Left ventricle myocardium superior (tissue), 1 donor: ENCODE results near the gene ZNF213. TPM values are rescaled to one million over a fixed set of nuclear protein-coding genes. Genes with fewer than 3 reads are reported as not detected.

Experiments used
- ATAC-seq: fragments of 200-7000 bp; cut with Tn5 transposase; one replicate; pipeline ENCODE4 v1.9.1; 2020; ENCODE audit warnings: mild to moderate bottlenecking, moderate library complexity
- DNase-seq: peaks from one replicate; pipeline ENCODE4 v3.0.0-alpha.2; 2020
- intact Hi-C: fragments of 100-400 bp; cut with micrococcal nuclease; formaldehyde crosslinking; loops from one replicate; pipeline ENCODE4 v1.11.0; 2022
- total RNA-seq: library from RNA; stranded (reverse); fragmentation: NEBNext Ultra II Directional; extraction: Animal tissue kit (Norgen Biotek cat#: 25700); gene quantifications from one replicate; pipeline ENCODE4 v1.2.1, GENCODE V29; 2021
- donor health status: DM: no; HTN: yes; CAD: no; lungs with severe emphysema.

The ZNF213 gene
- total RNA-seq, 1 donor from 2014 or later = 7.1 TPM

- DNase-seq = peak; percentile 75
Measured at GRCh38 chr16:3143598-3144320, 8.9 kb downstream of the ZNF213 start.

GRCh38 chr16:3144321-3144983 lies 9.6 kb downstream of the ZNF213 start:
- DNase-seq (no peak), ATAC-seq (peak; percentile 11)
- intact Hi-C loops = no loop called here

More at GRCh38 chr16:3143598-3144320, 8.9 kb downstream of the ZNF213 start:
- ATAC-seq = peak; percentile 85
- intact Hi-C loops = no loop called here

GRCh38 chr16:3145151-3145550 lies 10.3 kb downstream of the ZNF213 start:
- DNase-seq (no peak), ATAC-seq (no peak)
- intact Hi-C loops = no loop called here

- intact Hi-C loops = no loop called here
- DNase-seq (no peak), ATAC-seq (no peak)
Measured at GRCh38 chr16:3145660-3146059, 10.8 kb downstream of the ZNF213 start.

- ATAC-seq = no peak
- intact Hi-C loops = no loop called here
- DNase-seq = no peak
Measured at GRCh38 chr16:3147046-3147756, 12.4 kb downstream of the ZNF213 start.

- no peak for DNase-seq
- no peak for ATAC-seq
- intact Hi-C loops = no loop called here
Measured at GRCh38 chr16:3147757-3148104, 12.9 kb downstream of the ZNF213 start.

- no peak for ATAC-seq
- no peak for DNase-seq
- intact Hi-C loops = no loop called here
Measured at GRCh38 chr16:3148256-3149192, 13.7 kb downstream of the ZNF213 start.

GRCh38 chr16:3149193-3149530 lies 14.3 kb downstream of the ZNF213 start:
- DNase-seq (no peak), ATAC-seq (no peak)
- intact Hi-C loops = no loop called here

GRCh38 chr16:3149630-3150345 lies 15.0 kb downstream of the ZNF213 start:
- intact Hi-C loops = no loop called here
- DNase-seq = peak; percentile 87
- peak; percentile 62 for ATAC-seq

- intact Hi-C loops = no loop called here
- peak; percentile 97 for DNase-seq
- ATAC-seq = peak; percentile 91
Measured at GRCh38 chr16:3150346-3151218, 15.8 kb downstream of the ZNF213 start.

GRCh38 chr16:3152027-3152276 lies 17.1 kb downstream of the ZNF213 start:
- intact Hi-C loops = no loop called here
- DNase-seq (no peak), ATAC-seq (no peak)

- ATAC-seq = peak; percentile 53
- peak; percentile 85 for DNase-seq
- intact Hi-C loops = no loop called here
Measured at GRCh38 chr16:3152277-3152990, 17.6 kb downstream of the ZNF213 start.

- no peak for DNase-seq
- no peak for ATAC-seq
- intact Hi-C loops = no loop called here
Measured at GRCh38 chr16:3152991-3153368, 18.2 kb downstream of the ZNF213 start.

- ATAC-seq (no peak), DNase-seq (no peak)
- intact Hi-C loops = no loop called here
Measured at GRCh38 chr16:3155181-3155580, 20.4 kb downstream of the ZNF213 start.

- DNase-seq (peak; percentile 2), ATAC-seq (no peak)
- intact Hi-C loops = no loop called here
Measured at GRCh38 chr16:3155972-3156371, 21.1 kb downstream of the ZNF213 start.

GRCh38 chr16:3157229-3158025 lies 22.6 kb downstream of the ZNF213 start:
- peak; percentile 66 for DNase-seq
- ATAC-seq = peak; percentile 7
- intact Hi-C loops = no loop called here

GRCh38 chr16:3158026-3158509 lies 23.2 kb downstream of the ZNF213 start:
- intact Hi-C loops = no loop called here
- DNase-seq = no peak
- ATAC-seq = peak; percentile 37
